Hepatocyte (in vitro differentiated cells): ENCODE data around the gene PIK3C2A.

ENCODE experiments used
- CTCF ChIP-seq: fragments of 200-600 bp; sonication (generic); IDR thresholded peaks from 2 replicates; pipeline ENCODE4 v1.5.1; 2016; ENCODE audit warnings: antibody characterized with exemption, mild to moderate bottlenecking; ENCODE audit not compliant: poor library complexity
- EZH2 ChIP-seq: fragments of 200-600 bp; sonication (generic); IDR thresholded peaks from 2 replicates; pipeline ENCODE4 v1.6.1; 2016; ENCODE audit warnings: antibody characterized with exemption, mild to moderate bottlenecking, borderline replicate concordance
- EZH2phosphoT487 ChIP-seq: fragments of 200-600 bp; sonication (generic); IDR thresholded peaks from one replicate; pipeline ENCODE4 v1.6.1; 2018; ENCODE audit warnings: antibody characterized with exemption, mild to moderate bottlenecking, low read depth, moderate library complexity; ENCODE audit not compliant: unreplicated experiment, severe bottlenecking

GRCh38 chr11:17211286-17211685 lies 3.5 kb upstream of the PIK3C2A start:
- no peak for TF ChIP-seq CTCF
- TF ChIP-seq EZH2: no peak
- no peak for TF ChIP-seq EZH2phosphoT487
